Erythroblast (primary cell): Measurements from ENCODE around the gene ITPKC.

Experiments used
- GATA1 ChIP-seq: IDR thresholded peaks from 2 replicates; pipeline ENCODE4 v1.6.1; 2011; ENCODE audit warnings: low read depth, mild to moderate bottlenecking, control low read depth, low read length, moderate library complexity
- POLR2A ChIP-seq: IDR thresholded peaks from 2 replicates; pipeline ENCODE4 v1.6.1; 2011; ENCODE audit warnings: mild to moderate bottlenecking, low read length

- no peak for TF ChIP-seq POLR2A
- no peak for TF ChIP-seq GATA1
These were observed 23.2 kb downstream of the ITPKC start for GRCh38 chr19:40739871-40740703.
